GM12874 (cell line): Measurements from ENCODE around the gene GREB1.

Experiments used
- TF ChIP-seq, protein P1 (sequence below): IDR thresholded peaks from 2 replicates; pipeline ENCODE4 v1.5.1; 2011; ENCODE audit warnings: low read depth, mild to moderate bottlenecking, control low read depth, low read length, moderate library complexity; ENCODE audit not compliant: insufficient read depth

The GREB1 gene

DNA sequence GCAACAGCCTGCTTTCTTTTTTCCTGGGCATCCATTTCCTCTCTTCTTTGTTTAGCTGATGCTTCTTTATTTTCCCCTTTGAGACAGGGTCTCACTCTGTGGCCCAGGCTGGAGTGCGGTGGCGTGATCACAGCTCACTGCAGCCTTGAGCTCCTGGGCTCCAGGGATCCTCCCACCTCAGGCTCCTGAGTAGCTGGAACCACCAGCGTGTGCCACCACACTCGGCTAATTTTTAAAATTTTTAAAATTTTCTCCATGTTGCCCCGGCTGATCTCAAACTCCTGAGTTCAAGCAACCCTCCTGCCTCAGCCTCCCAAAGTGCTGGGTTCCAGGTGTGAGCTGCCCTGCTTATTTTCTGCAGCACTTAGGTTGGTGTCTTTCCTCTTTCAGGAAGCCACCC lies 77.4 kb downstream of the GREB1 start:
- TF ChIP-seq, protein P1, sequence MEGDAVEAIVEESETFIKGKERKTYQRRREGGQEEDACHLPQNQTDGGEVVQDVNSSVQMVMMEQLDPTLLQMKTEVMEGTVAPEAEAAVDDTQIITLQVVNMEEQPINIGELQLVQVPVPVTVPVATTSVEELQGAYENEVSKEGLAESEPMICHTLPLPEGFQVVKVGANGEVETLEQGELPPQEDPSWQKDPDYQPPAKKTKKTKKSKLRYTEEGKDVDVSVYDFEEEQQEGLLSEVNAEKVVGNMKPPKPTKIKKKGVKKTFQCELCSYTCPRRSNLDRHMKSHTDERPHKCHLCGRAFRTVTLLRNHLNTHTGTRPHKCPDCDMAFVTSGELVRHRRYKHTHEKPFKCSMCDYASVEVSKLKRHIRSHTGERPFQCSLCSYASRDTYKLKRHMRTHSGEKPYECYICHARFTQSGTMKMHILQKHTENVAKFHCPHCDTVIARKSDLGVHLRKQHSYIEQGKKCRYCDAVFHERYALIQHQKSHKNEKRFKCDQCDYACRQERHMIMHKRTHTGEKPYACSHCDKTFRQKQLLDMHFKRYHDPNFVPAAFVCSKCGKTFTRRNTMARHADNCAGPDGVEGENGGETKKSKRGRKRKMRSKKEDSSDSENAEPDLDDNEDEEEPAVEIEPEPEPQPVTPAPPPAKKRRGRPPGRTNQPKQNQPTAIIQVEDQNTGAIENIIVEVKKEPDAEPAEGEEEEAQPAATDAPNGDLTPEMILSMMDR: no peak

DNA sequence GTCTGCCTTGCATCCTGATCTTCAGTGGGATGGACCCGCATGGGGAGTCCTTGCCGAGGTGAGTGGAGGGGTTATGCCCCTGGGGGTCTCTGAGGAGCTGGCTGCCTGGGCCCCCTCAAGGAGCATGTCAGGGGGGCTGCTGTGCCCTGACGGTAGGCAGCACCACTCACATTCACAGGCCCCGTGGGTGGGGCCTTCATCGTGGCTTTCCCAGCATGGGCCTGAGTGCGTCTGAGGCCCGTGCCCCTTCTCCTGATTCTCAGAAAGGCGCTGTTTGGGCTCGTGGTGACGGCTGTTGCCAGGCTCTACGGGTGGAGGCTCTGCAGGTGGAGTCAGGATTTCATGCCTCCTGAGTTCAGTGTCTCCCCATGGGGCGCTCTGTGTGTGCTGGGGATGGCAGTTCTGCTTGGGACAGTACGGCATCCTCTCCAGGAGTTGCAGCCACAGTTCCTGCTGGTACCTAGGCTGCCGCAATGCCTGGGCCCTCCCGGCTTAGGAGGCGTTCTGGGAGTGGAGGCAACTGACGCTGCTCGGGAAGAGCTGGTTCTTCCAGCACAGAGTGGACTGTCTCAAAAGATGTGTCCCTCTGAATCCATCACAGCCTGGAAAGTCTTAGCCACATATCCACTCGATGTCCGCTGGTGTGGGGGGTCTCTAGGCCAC lies 78.8 kb downstream of the GREB1 start:
- TF ChIP-seq, protein P1: no peak

DNA sequence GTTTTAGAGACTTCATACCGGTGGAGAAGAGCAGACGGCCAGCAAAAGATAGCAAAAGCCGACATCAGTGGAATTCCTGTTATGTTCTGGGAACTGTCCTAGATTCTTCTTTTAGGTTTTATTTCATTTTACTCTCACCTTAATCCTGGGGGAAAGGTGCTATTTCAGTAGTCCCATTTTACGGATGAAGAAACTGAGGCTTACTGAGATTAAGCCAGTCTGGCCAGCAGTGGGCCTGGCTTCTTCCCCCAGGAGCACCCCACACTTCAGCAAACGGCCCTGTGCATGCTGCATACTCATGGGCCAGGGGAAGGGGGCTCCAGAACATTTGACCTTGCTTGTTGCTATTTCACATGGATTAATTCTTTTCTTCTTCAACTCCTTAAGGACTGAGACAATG lies 79.5 kb downstream of the GREB1 start:
- TF ChIP-seq, protein P1: no peak

DNA sequence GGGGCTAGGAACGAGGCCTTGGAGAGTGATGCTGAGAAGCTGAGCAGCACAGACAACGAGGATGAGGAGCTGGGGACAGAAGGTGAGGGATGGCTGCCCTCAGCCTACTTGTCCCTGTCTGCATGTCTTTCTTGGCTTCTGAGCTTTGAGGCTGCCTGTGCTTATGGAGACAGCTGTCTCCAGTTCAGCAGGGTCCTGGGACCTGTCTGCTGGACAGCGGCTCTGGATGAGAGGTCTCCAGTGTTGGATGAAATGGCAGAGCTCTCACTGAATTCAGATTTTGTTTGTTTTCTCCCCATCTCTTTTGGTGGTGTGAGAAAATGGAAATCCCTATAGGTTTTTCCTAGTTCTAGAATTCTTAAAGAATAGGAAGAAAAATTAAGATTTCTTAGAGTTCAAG lies 81.4 kb downstream of the GREB1 start:
- TF ChIP-seq, protein P1: no peak

DNA sequence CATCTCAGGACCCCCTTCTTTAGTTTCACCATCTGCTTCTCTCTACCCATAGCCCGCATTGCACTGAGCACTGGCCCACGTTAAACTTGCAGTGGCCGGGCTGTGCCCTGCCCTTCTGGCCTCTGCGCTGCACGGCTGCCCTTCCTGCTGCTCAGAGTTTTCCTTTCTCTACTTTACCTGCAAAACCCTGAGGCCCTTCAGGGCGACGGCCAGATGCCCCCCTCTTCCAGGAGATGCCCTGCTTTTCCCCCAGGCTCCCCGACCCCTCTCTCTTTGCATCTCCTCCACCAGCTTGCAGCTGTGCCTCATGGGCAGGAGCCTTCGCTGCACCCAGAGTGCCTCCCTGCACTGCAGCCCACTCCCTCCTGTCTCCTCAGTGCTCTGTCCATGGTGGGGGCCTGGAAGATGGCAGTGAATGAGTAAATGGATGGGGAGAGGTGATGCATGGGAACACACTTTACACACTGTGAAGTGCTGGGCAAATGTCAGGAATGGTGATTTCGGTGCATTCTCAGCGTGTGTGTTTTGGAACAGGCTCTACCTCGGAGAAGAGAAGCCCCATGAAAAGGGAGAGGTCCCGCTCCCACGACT lies 82.3 kb downstream of the GREB1 start:
- TF ChIP-seq, protein P1: no peak

DNA sequence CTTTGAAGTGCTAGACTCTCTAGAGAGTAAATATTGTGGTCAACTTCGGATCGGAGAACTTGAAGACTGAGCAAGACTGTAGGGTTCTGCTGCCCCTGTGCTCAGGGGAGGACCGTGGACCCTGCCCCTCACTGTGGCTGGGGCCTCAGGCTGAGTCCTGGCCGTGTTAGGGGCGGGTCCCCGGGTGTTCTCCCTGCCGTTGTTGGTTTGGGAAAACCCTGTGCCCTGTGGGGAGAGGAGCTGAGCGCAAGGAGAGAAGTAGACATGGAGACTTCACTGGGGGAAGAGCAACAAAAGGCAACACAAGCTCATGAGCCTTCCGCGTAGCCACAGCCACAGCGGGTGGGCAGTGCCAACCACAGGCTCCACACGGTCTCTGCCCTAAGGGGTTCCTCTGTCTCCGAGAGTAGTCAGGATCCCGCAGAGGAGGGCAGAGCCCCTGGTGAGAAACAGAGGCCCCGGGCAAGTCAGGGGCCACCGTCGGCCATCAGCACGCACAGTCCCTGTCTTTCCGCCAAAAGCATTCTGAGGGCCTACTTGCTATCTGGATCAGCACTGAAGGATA lies 83.1 kb downstream of the GREB1 start:
- TF ChIP-seq, protein P1: no peak

DNA sequence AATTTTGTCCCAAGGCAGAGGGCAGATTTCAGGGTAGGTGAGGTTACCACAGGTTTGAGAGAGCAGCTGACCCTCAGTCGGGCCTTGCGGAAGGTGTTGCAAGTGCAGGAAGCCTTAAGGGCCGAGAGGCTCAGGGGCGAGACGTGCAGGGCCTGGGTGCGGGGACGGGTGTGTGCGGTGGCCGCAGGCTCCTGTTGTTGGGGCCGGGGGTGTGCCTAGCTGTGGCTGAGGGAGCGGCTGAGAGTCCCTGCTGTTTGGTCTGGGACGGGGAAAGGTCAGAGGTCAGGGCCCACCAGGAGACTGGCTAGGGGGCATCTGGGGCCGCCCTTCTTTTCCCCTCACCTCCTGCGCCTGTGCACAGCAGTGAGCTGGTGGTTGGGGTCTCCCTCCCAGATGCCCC lies 83.7 kb downstream of the GREB1 start:
- TF ChIP-seq, protein P1: no peak
